ENCODE results near the gene PVR. TPM values are rescaled to one million over a fixed set of nuclear protein-coding genes. Genes with fewer than 3 reads are reported as not detected.

The PVR gene
- total RNA-seq, 1 donor from 2014 or later: 28.5 TPM

DNA sequence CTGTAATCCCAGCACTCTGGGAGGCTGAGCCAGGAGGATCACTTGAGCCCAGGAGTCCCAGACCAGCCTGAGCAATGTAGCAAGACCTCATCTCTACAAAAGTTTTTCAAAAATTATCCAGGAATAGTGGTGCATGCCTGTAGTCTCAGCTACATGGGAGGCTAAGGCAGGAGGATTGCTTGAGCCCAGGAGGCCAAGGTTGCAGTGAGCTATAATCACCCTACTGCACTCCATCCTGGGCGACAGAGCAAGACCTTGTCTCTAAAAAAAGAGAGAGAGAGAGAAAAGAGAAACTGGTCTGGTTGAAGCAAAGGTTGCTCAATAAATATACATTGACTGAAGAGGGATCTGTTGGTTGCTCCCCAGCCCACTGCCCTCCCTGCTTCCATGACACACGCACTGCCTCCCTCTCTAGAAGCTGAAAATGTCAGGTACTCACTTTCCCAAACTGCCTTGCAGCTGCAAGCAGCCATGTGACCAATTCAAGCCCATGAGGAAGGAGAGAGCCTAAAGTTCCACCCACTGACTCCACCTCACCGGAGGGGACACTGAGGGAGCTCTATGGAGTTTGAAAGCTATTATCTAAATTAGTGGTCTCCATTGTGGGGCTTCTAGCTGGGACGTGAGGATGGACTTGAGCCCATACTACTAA, 69.3 kb downstream of the PVR start:
- H3K4me1 Mint-ChIP-seq: peaks cover under 1% of the 10 kb centered on the region

More for the DNA sequence above, 69.3 kb downstream of the PVR start:
- no peak for DNase-seq (ENCODE audit: low spot score in 2 of 2, unreplicated experiment in 2 of 2)
- no peak overlapping the region for H3K4me3 Mint-ChIP-seq
- H3K36me3 Mint-ChIP-seq: no peaks in the 10 kb centered on the region
- H3K27me3 Mint-ChIP-seq (ENCODE audit: low read depth): no peaks in the 10 kb centered on the region
- H3K27ac Mint-ChIP-seq: no peak overlapping the region
- peaks cover 13% of the 10 kb centered on the region for H3K9me3 Mint-ChIP-seq
- TF ChIP-seq, protein P1, sequence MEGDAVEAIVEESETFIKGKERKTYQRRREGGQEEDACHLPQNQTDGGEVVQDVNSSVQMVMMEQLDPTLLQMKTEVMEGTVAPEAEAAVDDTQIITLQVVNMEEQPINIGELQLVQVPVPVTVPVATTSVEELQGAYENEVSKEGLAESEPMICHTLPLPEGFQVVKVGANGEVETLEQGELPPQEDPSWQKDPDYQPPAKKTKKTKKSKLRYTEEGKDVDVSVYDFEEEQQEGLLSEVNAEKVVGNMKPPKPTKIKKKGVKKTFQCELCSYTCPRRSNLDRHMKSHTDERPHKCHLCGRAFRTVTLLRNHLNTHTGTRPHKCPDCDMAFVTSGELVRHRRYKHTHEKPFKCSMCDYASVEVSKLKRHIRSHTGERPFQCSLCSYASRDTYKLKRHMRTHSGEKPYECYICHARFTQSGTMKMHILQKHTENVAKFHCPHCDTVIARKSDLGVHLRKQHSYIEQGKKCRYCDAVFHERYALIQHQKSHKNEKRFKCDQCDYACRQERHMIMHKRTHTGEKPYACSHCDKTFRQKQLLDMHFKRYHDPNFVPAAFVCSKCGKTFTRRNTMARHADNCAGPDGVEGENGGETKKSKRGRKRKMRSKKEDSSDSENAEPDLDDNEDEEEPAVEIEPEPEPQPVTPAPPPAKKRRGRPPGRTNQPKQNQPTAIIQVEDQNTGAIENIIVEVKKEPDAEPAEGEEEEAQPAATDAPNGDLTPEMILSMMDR (IDR thresholded peaks at IDR 0.05; ENCODE audit: unreplicated experiment): no peak

Small RNAs within 50 kb of the gene (microRNA-seq; reads per million reads assigned to microRNA genes)
- not detected for gene MIR4531

Other genes with a start within 250 kb of the PVR start
- 9.8 to 11.6 TPM (median 11.2 TPM) in 3 replicates for gene ZNF285, start 242.3 kb upstream of the PVR start, total RNA-seq
- 5.4 to 7.0 TPM (median 6.0 TPM) in 3 replicates for gene ZNF229, start 195.4 kb upstream of the PVR start, total RNA-seq
- 13.0 to 14.3 TPM (median 13.1 TPM) in 3 replicates for gene ZNF180, start 143.4 kb upstream of the PVR start, total RNA-seq
- gene CEACAM20, start 114.2 kb upstream of the PVR start, total RNA-seq: not detected in 3 replicates
- not detected in 3 replicates for gene IGSF23, start 30.3 kb upstream of the PVR start, total RNA-seq
- 10.2 to 11.2 TPM (median 11.0 TPM) in 3 replicates for gene CEACAM19, start 27.6 kb downstream of the PVR start, total RNA-seq
- not detected in 3 replicates for gene CEACAM16, start 55.2 kb downstream of the PVR start, total RNA-seq
- 14.9 to 21.5 TPM (median 20.1 TPM) in 3 replicates for gene BCL3, start 104.8 kb downstream of the PVR start, total RNA-seq
- 8.5 to 10.8 TPM (median 8.8 TPM) in 3 replicates for gene CBLC, start 134.0 kb downstream of the PVR start, total RNA-seq
- gene BCAM, start 165.2 kb downstream of the PVR start, total RNA-seq: 346 to 378 TPM (median 355 TPM) in 3 replicates
- gene NECTIN2, start 202.4 kb downstream of the PVR start, total RNA-seq: 291 to 300 TPM (median 299 TPM) in 3 replicates
- gene TOMM40, start 247.3 kb downstream of the PVR start, total RNA-seq: 47.7 to 49.8 TPM (median 47.8 TPM) in 3 replicates